HG03342 (cell line): ENCODE measurements around the gene GRIPAP1.

ENCODE experiments used
- ATAC-seq: cut with Tn5 transposase; IDR thresholded peaks from one replicate; pipeline ENCODE4 v1.9.1; 2021; ENCODE audit warnings: mild to moderate bottlenecking, moderate library complexity; ENCODE audit not compliant: unreplicated experiment

The GRIPAP1 gene

GRCh38 chrX:48961585-48962091 is 40.4 kb downstream of the GRIPAP1 start:
- ATAC-seq, result no peak

- no peak for ATAC-seq
Observed at GRCh38 chrX:48960291-48960690, 41.8 kb downstream of the GRIPAP1 start.

GRCh38 chrX:48958635-48959094 is 43.4 kb downstream of the GRIPAP1 start:
- no peak for ATAC-seq

GRCh38 chrX:48957827-48958634 is 44.0 kb downstream of the GRIPAP1 start:
- ATAC-seq, result peak; percentile 82

GRCh38 chrX:48957477-48957826 is 44.6 kb downstream of the GRIPAP1 start, which contains the start of gene OTUD5:
OTUD5 (minus strand) TSS chrX:48957607; CDS start chrX:48957570, 37 bp downstream.
- ATAC-seq, result peak; percentile 35

- peak; percentile 1 for ATAC-seq
Observed at GRCh38 chrX:48956728-48957414, 45.2 kb downstream of the GRIPAP1 start.

GRCh38 chrX:48948589-48948988 is 53.5 kb downstream of the GRIPAP1 start:
- no peak for ATAC-seq

- ATAC-seq, result peak; percentile 54
Observed at GRCh38 chrX:48945517-48946348, 56.3 kb downstream of the GRIPAP1 start.

GRCh38 chrX:48942895-48943294 is 59.2 kb downstream of the GRIPAP1 start:
- ATAC-seq, result no peak

GRCh38 chrX:48940404-48940955 is 61.6 kb downstream of the GRIPAP1 start:
- ATAC-seq, result no peak

- ATAC-seq, result peak; percentile 27
Observed at GRCh38 chrX:48939524-48940228, 62.4 kb downstream of the GRIPAP1 start.

- ATAC-seq, result peak; percentile 48
Observed at GRCh38 chrX:48938721-48939425, 63.2 kb downstream of the GRIPAP1 start.

- ATAC-seq, result peak; percentile 63
Observed at GRCh38 chrX:48937054-48937907, 64.8 kb downstream of the GRIPAP1 start.

- ATAC-seq, result no peak
Observed at GRCh38 chrX:48936429-48937053, 65.5 kb downstream of the GRIPAP1 start.

- ATAC-seq, result no peak
Observed at GRCh38 chrX:48935301-48935670, 66.8 kb downstream of the GRIPAP1 start.

GRCh38 chrX:48934581-48935300 is 67.3 kb downstream of the GRIPAP1 start:
- ATAC-seq, result no peak

GRCh38 chrX:48933757-48934156 is 68.3 kb downstream of the GRIPAP1 start:
- ATAC-seq, result no peak
